Right lobe of liver (tissue), 4 donors: ENCODE data around the gene TGFA.

Source experiments
- POLR2A ChIP-seq: fragments of 450-650 bp; IDR thresholded peaks from one replicate; pipeline ENCODE4 v1.6.1; 2017; ENCODE audit warnings: antibody characterized with exemption, mild to moderate bottlenecking
- TF ChIP-seq, protein P1 (sequence below), 4 donors: fragments of 200-600 bp in 3 of 4; fragments of 450-650 bp in 1 of 4; IDR thresholded peaks; one replicate each; pipeline versions ENCODE4 v1.5.1 to v1.8.0; 2016 to 2022; ENCODE audit warnings: antibody characterized with exemption in 4 of 4, mild to moderate bottlenecking in 2 of 4
- donor health status: DM: no; HTN: no; CAD: no.
- donor health status: DM: no; HTN: no; CAD: no.
- donor health status: DM: no; HTN: yes; CAD: no.

DNA sequence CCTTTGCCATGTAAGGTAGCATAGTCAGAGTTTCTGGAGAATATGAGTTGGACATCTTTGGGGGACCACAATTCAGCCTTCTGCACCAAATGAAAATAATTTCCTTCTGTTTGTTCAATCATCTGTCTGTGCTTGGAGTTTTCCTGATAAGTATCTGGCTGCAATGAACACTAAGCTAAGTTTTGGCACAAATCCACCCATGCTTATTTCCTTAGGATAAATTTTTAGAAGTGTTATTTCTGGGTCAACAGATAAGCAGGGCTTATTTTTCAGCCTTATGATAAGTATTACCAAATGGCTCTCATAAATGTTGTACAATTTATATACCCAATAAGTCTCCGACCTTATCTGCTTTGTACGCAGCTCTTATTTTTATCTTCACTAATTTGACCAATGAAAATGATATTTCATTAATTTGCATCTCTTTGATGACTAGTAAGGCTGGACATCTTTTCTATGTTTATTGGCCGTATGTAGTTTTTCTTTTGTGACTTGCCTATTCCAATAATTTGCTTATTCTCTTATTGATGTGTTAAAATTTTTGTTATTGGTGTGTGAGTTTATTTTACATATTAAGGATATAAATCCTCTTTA is 59.2 kb downstream of the TGFA start:
- TF ChIP-seq, protein P1, sequence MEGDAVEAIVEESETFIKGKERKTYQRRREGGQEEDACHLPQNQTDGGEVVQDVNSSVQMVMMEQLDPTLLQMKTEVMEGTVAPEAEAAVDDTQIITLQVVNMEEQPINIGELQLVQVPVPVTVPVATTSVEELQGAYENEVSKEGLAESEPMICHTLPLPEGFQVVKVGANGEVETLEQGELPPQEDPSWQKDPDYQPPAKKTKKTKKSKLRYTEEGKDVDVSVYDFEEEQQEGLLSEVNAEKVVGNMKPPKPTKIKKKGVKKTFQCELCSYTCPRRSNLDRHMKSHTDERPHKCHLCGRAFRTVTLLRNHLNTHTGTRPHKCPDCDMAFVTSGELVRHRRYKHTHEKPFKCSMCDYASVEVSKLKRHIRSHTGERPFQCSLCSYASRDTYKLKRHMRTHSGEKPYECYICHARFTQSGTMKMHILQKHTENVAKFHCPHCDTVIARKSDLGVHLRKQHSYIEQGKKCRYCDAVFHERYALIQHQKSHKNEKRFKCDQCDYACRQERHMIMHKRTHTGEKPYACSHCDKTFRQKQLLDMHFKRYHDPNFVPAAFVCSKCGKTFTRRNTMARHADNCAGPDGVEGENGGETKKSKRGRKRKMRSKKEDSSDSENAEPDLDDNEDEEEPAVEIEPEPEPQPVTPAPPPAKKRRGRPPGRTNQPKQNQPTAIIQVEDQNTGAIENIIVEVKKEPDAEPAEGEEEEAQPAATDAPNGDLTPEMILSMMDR (IDR thresholded peaks at IDR 0.05) = no peak
- no peak for TF ChIP-seq POLR2A
